Activated gamma-delta T cell treated with Interleukin-2 at 50 U/mL for 16 hours (primary cell): ENCODE results near the gene SMIM1.
"Not testable (repeated sequence)": the region's sequence is repeated elsewhere in the genome, so short reads cannot be mapped to it uniquely, and the experiment has no call there.

Source experiments
- DNase-seq: peaks from one replicate; pipeline ENCODE4 v3.0.0-alpha.2; 2020

SMIM1 gene

GRCh38 chr1:3738943-3739342 lies 33.6 kb upstream of the SMIM1 start:
- no peak for DNase-seq

- DNase-seq = no peak
These were observed 32.5 kb upstream of the SMIM1 start for GRCh38 chr1:3740042-3740441.

GRCh38 chr1:3740752-3741151 lies 31.8 kb upstream of the SMIM1 start:
- DNase-seq = no peak

GRCh38 chr1:3741566-3742438 lies 30.7 kb upstream of the SMIM1 start:
- DNase-seq = no peak

GRCh38 chr1:3742439-3743298 lies 29.9 kb upstream of the SMIM1 start:
- DNase-seq = no peak

GRCh38 chr1:3743421-3743820 lies 29.1 kb upstream of the SMIM1 start:
- no peak for DNase-seq

GRCh38 chr1:3743826-3744225 lies 28.7 kb upstream of the SMIM1 start:
- no peak for DNase-seq

GRCh38 chr1:3744646-3745045 lies 27.9 kb upstream of the SMIM1 start:
- DNase-seq = no peak

- DNase-seq = no peak
These were observed 27.5 kb upstream of the SMIM1 start for GRCh38 chr1:3745071-3745470.

GRCh38 chr1:3745590-3746381 lies 26.8 kb upstream of the SMIM1 start:
- DNase-seq = no peak

- DNase-seq = no peak
These were observed 26.1 kb upstream of the SMIM1 start for GRCh38 chr1:3746389-3746829.

- peak; percentile 83 for DNase-seq
These were observed 25.6 kb upstream of the SMIM1 start for GRCh38 chr1:3746830-3747521.

- DNase-seq = no peak
These were observed 25.1 kb upstream of the SMIM1 start for GRCh38 chr1:3747522-3747848.

- DNase-seq = no peak
These were observed 24.6 kb upstream of the SMIM1 start for GRCh38 chr1:3747903-3748302.

- DNase-seq = not testable (repeated sequence)
These were observed 24.1 kb upstream of the SMIM1 start for GRCh38 chr1:3748316-3748900.

GRCh38 chr1:3749512-3749911 lies 23.0 kb upstream of the SMIM1 start:
- no peak for DNase-seq

- DNase-seq = no peak
These were observed 21.8 kb upstream of the SMIM1 start for GRCh38 chr1:3750741-3751140.

GRCh38 chr1:3752400-3752945 lies 20.1 kb upstream of the SMIM1 start, which contains the start of gene CCDC27:
Gene CCDC27 (plus strand): TSS chr1:3752450. CDS start chr1:3752482, 32 bp downstream.
- DNase-seq = no peak

- no peak for DNase-seq
These were observed 18.7 kb upstream of the SMIM1 start for GRCh38 chr1:3753656-3754454.

GRCh38 chr1:3756394-3756793 lies 16.2 kb upstream of the SMIM1 start:
- DNase-seq = no peak

- DNase-seq = no peak
These were observed 13.4 kb upstream of the SMIM1 start for GRCh38 chr1:3759164-3759563.
